HL-60 (cell line): ENCODE measurements around the gene NFATC4.

Experiments
- CTCF ChIP-seq: IDR thresholded peaks from one replicate; pipeline ENCODE4 v1.5.1; 2011; ENCODE audit warnings: low read length, control low read depth, inconsistent platforms; ENCODE audit not compliant: insufficient read depth
- GABPA ChIP-seq: IDR thresholded peaks from 2 replicates; pipeline ENCODE4 v1.6.1; 2012; ENCODE audit warnings: low read depth
- POLR2AphosphoS5 ChIP-seq: IDR thresholded peaks from 2 replicates; pipeline ENCODE4 v1.6.1; 2012; ENCODE audit warnings: low read depth
- SPI1 ChIP-seq: IDR thresholded peaks from 2 replicates; pipeline ENCODE4 v1.6.1; 2012; ENCODE audit warnings: low read depth, mild to moderate bottlenecking, borderline replicate concordance
- TF ChIP-seq, protein P1 (sequence below): IDR thresholded peaks from 2 replicates; pipeline ENCODE4 v1.6.1; 2012; ENCODE audit warnings: low read depth; ENCODE audit not compliant: insufficient replicate concordance

DNA sequence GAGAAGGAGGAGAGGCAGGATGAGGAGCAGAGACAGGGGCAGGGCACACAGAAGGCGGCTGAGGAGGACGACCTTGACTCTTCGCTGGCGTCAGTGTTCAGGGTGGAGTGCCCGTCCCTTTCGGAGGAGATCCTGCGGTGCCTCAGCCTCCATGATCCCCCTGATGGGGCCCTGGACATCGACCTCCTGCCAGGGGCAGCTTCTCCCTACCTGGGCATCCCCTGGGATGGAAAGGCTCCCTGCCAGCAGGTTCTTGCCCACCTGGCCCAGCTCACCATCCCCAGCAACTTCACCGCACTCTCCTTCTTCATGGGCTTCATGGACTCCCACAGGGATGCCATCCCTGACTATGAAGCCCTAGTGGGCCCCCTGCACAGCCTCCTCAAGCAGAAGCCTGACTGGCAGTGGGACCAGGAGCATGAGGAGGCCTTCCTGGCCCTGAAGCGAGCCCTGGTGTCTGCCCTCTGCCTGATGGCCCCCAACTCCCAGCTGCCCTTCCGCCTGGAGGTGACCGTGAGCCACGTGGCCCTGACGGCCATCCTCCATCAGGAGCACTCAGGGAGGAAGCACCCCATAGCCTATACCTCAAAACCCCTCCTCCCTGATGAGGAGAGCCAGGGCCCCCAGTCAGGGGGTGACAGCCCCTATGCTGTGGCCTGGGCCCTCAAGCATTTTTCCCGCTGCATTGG lies 46.9 kb downstream of the NFATC4 start:
- TF ChIP-seq CTCF (no peak), POLR2AphosphoS5 (no peak), GABPA (no peak), SPI1 (no peak)
- TF ChIP-seq, protein P1, sequence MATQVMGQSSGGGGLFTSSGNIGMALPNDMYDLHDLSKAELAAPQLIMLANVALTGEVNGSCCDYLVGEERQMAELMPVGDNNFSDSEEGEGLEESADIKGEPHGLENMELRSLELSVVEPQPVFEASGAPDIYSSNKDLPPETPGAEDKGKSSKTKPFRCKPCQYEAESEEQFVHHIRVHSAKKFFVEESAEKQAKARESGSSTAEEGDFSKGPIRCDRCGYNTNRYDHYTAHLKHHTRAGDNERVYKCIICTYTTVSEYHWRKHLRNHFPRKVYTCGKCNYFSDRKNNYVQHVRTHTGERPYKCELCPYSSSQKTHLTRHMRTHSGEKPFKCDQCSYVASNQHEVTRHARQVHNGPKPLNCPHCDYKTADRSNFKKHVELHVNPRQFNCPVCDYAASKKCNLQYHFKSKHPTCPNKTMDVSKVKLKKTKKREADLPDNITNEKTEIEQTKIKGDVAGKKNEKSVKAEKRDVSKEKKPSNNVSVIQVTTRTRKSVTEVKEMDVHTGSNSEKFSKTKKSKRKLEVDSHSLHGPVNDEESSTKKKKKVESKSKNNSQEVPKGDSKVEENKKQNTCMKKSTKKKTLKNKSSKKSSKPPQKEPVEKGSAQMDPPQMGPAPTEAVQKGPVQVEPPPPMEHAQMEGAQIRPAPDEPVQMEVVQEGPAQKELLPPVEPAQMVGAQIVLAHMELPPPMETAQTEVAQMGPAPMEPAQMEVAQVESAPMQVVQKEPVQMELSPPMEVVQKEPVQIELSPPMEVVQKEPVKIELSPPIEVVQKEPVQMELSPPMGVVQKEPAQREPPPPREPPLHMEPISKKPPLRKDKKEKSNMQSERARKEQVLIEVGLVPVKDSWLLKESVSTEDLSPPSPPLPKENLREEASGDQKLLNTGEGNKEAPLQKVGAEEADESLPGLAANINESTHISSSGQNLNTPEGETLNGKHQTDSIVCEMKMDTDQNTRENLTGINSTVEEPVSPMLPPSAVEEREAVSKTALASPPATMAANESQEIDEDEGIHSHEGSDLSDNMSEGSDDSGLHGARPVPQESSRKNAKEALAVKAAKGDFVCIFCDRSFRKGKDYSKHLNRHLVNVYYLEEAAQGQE = no peak
